Neural cell (in vitro differentiated cells): ENCODE measurements around the gene ATP1B2. TPM values are rescaled to one million over a fixed set of nuclear protein-coding genes. Genes with fewer than 3 reads are reported as not detected.

Experiments
- H2AFZ ChIP-seq: fragments of 200-600, 300-800 bp; sonication (generic), shearing (Covaris generic); 2 replicates; pipeline ENCODE4 v1.6.0; 2014; ENCODE audit warnings: low read depth, mild to moderate bottlenecking, antibody characterized with exemption, low read length, moderate library complexity
- H3F3A ChIP-seq: fragments of 200-600 bp; shearing (Covaris generic); 2 replicates; pipeline ENCODE4 v1.6.1; 2016; ENCODE audit warnings: mild to moderate bottlenecking, moderate library complexity, mixed read lengths, antibody characterized with exemption, low read length; ENCODE audit not compliant: insufficient read depth, poor library complexity, severe bottlenecking
- H3K27ac ChIP-seq: fragments of 200-600, 300-800 bp; sonication (generic), shearing (Covaris generic); 2 replicates; pipeline ENCODE4 v1.5.1; 2014; ENCODE audit warnings: mild to moderate bottlenecking, low read length, moderate library complexity
- H3K27me3 ChIP-seq: fragments of 300-800, 200-600 bp; sonication (generic), shearing (Covaris generic); 2 replicates; pipeline ENCODE4 v1.6.0; 2014; ENCODE audit warnings: mild to moderate bottlenecking, low read depth, low read length, moderate library complexity; ENCODE audit not compliant: insufficient read depth
- H3K36me3 ChIP-seq: fragments of 300-800, 200-600 bp; sonication (generic), shearing (Covaris generic); 2 replicates; pipeline ENCODE4 v1.5.1; 2014; ENCODE audit warnings: mild to moderate bottlenecking, antibody characterized with exemption, low read length, moderate library complexity; ENCODE audit not compliant: insufficient read depth
- H3K4me2 ChIP-seq: fragments of 300-800, 200-600 bp; sonication (generic), shearing (Covaris generic); 2 replicates; pipeline ENCODE4 v1.6.0; 2014; ENCODE audit warnings: mild to moderate bottlenecking, low read length
- H3K4me3 ChIP-seq: fragments of 300-800, 200-600 bp; sonication (generic), shearing (Covaris generic); 2 replicates; pipeline ENCODE4 v1.5.1; 2014; ENCODE audit warnings: mild to moderate bottlenecking, low read length, moderate library complexity
- H3K79me2 ChIP-seq: fragments of 200-600 bp; shearing (Covaris generic); replicated peaks from 2 replicates; pipeline ENCODE4 v1.6.0; 2014; ENCODE audit warnings: mild to moderate bottlenecking, low read length, moderate library complexity; ENCODE audit not compliant: insufficient read depth
- H3K9ac ChIP-seq: fragments of 300-800, 200-600 bp; sonication (generic), shearing (Covaris generic); 2 replicates; pipeline ENCODE4 v1.6.1; 2016; ENCODE audit warnings: mild to moderate bottlenecking, low read length, mixed read lengths
- H3K9me2 ChIP-seq: fragments of 200-600 bp; shearing (Covaris generic); 2 replicates; pipeline ENCODE4 v1.6.1; 2016; ENCODE audit warnings: mild to moderate bottlenecking, low read length, mixed read lengths; ENCODE audit not compliant: insufficient read depth
- H3K9me3 ChIP-seq: fragments of 200-600, 300-800 bp; sonication (generic), shearing (Covaris generic); 2 replicates; pipeline ENCODE4 v1.6.1; 2016; ENCODE audit warnings: mild to moderate bottlenecking, mixed run types, low read length, moderate library complexity, mixed read lengths
- H4K20me1 ChIP-seq: fragments of 200-600 bp; shearing (Covaris generic); 2 replicates; pipeline ENCODE4 v1.6.1; 2016; ENCODE audit warnings: mild to moderate bottlenecking, mixed run types; ENCODE audit not compliant: insufficient read depth
- EP300 ChIP-seq: fragments of 450-650 bp; conservative IDR thresholded peaks from 2 replicates; pipeline ENCODE4 v1.6.1; 2014; ENCODE audit warnings: antibody characterized with exemption, mild to moderate bottlenecking, moderate library complexity; ENCODE audit not compliant: poor library complexity, severe bottlenecking
- EZH2 ChIP-seq: fragments of 200-600, 300-800 bp; shearing (Covaris generic), sonication (generic); IDR thresholded peaks from 2 replicates; pipeline ENCODE4 v1.6.1; 2014; ENCODE audit warnings: antibody characterized with exemption, low read length, borderline replicate concordance, mild to moderate bottlenecking; ENCODE audit not compliant: insufficient read depth, poor library complexity, severe bottlenecking
- MXI1 ChIP-seq: fragments of 450-650 bp; conservative IDR thresholded peaks from 2 replicates; pipeline ENCODE4 v1.6.1; 2014; ENCODE audit warnings: antibody characterized with exemption, mild to moderate bottlenecking; ENCODE audit not compliant: poor library complexity, severe bottlenecking
- POLR2AphosphoS5 ChIP-seq: IDR thresholded peaks from 2 replicates; pipeline ENCODE4 v1.6.1; 2012
- RAD21 ChIP-seq: fragments of 450-650 bp; conservative IDR thresholded peaks from 2 replicates; pipeline ENCODE4 v1.6.1; 2014; ENCODE audit warnings: antibody characterized with exemption, mild to moderate bottlenecking, moderate library complexity
- REST ChIP-seq: IDR thresholded peaks from 2 replicates; pipeline ENCODE4 v1.6.1; 2012; ENCODE audit warnings: borderline replicate concordance
- SMC3 ChIP-seq: fragments of 450-650 bp; conservative IDR thresholded peaks from 2 replicates; pipeline ENCODE4 v1.6.1; 2014; ENCODE audit warnings: antibody characterized with exemption, mild to moderate bottlenecking, moderate library complexity; ENCODE audit not compliant: poor library complexity
- TAF1 ChIP-seq: IDR thresholded peaks from 2 replicates; pipeline ENCODE4 v1.6.1; 2012; ENCODE audit warnings: low read depth
- polyA plus RNA-seq: library from polyadenylated mRNA; depleted of rRNA; stranded (reverse); fragments of >200 nt; gene quantifications from 2 replicates; pipeline ENCODE4 v1.2.3, GENCODE V29; 2014
- TF ChIP-seq, protein P1 (sequence below): fragments of 450-650 bp; IDR thresholded peaks from 2 replicates; pipeline ENCODE4 v1.5.1; 2014; ENCODE audit warnings: antibody characterized with exemption, mild to moderate bottlenecking, moderate library complexity; ENCODE audit not compliant: poor library complexity, severe bottlenecking

Gene ATP1B2
- polyA plus RNA-seq, 1 donor from 2014 or later, result 4.2 TPM

DNA sequence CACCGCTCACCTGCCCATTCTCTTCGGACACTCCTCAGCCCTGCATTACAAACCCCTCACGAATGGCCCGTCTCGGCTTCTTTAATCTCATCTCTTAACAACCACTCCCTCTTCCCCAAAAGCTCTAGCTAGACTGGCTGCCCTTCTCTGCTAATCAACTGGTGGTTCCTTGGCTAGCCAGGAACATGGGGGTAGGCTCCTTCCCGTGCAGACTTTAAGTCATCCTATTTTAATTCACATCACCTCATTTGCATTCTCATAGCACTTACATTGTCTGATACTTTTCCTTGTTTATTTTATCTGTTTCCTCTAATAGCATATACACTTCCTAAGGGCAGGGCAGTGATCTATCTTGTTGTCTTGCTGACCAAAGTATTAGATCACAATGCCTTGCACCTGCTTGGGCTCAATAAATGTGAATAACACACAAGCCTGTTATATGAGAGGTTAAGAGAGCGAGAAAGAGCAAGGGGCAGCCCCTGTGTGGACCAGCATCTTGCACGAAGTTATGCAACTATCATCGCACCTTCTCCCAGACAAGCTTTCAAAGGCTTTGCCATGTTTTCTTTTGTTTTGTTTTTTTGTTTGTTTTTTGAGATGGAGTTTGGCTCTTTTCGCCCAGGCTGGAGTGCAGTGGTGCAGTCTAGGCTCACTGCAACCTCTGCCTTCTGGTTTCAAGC, 26.8 kb downstream of the ATP1B2 start:
- TF ChIP-seq SMC3, result no peak
- TF ChIP-seq POLR2AphosphoS5, result no peak
- TF ChIP-seq MXI1, result no peak
- TF ChIP-seq EP300, result no peak
- no peak for TF ChIP-seq TAF1
- TF ChIP-seq, protein P1, sequence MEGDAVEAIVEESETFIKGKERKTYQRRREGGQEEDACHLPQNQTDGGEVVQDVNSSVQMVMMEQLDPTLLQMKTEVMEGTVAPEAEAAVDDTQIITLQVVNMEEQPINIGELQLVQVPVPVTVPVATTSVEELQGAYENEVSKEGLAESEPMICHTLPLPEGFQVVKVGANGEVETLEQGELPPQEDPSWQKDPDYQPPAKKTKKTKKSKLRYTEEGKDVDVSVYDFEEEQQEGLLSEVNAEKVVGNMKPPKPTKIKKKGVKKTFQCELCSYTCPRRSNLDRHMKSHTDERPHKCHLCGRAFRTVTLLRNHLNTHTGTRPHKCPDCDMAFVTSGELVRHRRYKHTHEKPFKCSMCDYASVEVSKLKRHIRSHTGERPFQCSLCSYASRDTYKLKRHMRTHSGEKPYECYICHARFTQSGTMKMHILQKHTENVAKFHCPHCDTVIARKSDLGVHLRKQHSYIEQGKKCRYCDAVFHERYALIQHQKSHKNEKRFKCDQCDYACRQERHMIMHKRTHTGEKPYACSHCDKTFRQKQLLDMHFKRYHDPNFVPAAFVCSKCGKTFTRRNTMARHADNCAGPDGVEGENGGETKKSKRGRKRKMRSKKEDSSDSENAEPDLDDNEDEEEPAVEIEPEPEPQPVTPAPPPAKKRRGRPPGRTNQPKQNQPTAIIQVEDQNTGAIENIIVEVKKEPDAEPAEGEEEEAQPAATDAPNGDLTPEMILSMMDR, result no peak
- TF ChIP-seq REST, result no peak
- TF ChIP-seq EZH2, result no peak
- TF ChIP-seq RAD21, result no peak

GRCh38 chr17:7684851-7685532, 34.3 kb downstream of the ATP1B2 start:
- peaks cover 5% of the 10 kb centered on the region for H3F3A ChIP-seq
- TF ChIP-seq EP300 (no peak), TAF1 (no peak), SMC3 (no peak), REST (no peak)
- no peaks in the 10 kb centered on the region for H3K36me3 ChIP-seq
- peaks cover 43% of the 10 kb centered on the region for H3K79me2 ChIP-seq
- no peak overlapping the region for H2AFZ ChIP-seq
- H3K4me3 ChIP-seq, result peak overlapping the region; percentile 96
- H3K9me3 ChIP-seq, result no peaks in the 10 kb centered on the region
- peak overlapping the region; percentile 100 for H3K27ac ChIP-seq
- no peaks in the 10 kb centered on the region for H3K9me2 ChIP-seq
- peak overlapping the region; percentile 98 for H3K9ac ChIP-seq
- H4K20me1 ChIP-seq, result no peaks in the 10 kb centered on the region
- H3K4me2 ChIP-seq, result peak overlapping the region; percentile 61
- no peaks in the 10 kb centered on the region for H3K27me3 ChIP-seq

More for the DNA sequence above, 26.8 kb downstream of the ATP1B2 start:
- no peaks in the 10 kb centered on the region for H3K9me2 ChIP-seq
- H3K27me3 ChIP-seq, result no peaks in the 10 kb centered on the region
- H3K9me3 ChIP-seq, result no peaks in the 10 kb centered on the region
- no peak overlapping the region for H3K27ac ChIP-seq
- H3K36me3 ChIP-seq, result peaks cover 11% of the 10 kb centered on the region
- H3K4me2 ChIP-seq, result no peak overlapping the region
- peaks cover 3% of the 10 kb centered on the region for H3K79me2 ChIP-seq
- no peak overlapping the region for H2AFZ ChIP-seq
- no peaks in the 10 kb centered on the region for H4K20me1 ChIP-seq
- no peak overlapping the region for H3K9ac ChIP-seq
- no peak overlapping the region for H3K4me3 ChIP-seq
- H3F3A ChIP-seq, result no peaks in the 10 kb centered on the region
